Islet of Langerhans (tissue), 1 donor: ENCODE results near the gene DHX8.
"Not testable (repeated sequence)": the region's sequence is repeated elsewhere in the genome, so short reads cannot be mapped to it uniquely, and the experiment has no call there.

Experiments
- FAIRE-seq: peaks from one replicate; lab custom pipeline; 2011; peaks lifted over from hg19 to GRCh38; lab: Jason Lieb, UNC

The DHX8 gene

GRCh38 chr17:43462569-43462968, 21.2 kb upstream of the DHX8 start:
- FAIRE-seq, result not testable (repeated sequence)

DNA sequence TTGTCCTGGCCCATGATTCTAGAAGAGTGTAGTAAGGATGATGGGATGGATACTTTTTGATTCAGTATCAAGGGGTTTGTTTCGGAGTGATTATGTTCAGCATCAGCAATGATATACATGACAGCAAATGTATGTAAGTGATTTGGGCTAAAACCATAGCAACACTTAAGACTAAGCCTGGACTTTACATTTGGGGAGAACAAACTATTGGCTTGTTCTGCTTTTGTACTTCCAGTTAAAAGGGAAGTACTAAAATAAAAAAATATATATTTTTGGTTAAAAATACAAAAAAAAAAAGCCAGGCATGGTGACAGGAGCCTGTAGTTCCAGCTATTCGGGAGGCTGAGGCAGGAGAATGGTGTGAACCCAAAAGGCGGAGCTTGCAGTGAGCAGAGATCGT, 20.5 kb upstream of the DHX8 start:
- FAIRE-seq, result no peak

DNA sequence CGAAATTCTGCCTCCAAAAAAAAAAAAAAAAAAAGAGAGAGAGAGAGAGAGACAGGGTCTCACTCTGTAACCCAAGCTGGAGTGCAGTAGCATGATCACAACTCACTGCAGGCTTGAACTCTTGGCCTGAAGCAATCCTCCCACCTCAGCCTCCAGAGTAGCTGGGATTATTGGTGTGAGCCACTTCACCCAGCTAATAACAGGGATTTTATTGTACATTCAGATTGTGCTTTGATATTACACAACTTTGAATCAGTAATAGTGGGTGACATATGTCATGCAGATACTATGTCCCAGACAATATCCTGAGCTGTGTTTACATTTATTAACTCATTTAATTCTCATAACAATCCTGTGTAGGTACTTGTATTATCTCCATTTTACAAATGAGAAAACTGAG, 19.7 kb upstream of the DHX8 start:
- FAIRE-seq, result no peak

DNA sequence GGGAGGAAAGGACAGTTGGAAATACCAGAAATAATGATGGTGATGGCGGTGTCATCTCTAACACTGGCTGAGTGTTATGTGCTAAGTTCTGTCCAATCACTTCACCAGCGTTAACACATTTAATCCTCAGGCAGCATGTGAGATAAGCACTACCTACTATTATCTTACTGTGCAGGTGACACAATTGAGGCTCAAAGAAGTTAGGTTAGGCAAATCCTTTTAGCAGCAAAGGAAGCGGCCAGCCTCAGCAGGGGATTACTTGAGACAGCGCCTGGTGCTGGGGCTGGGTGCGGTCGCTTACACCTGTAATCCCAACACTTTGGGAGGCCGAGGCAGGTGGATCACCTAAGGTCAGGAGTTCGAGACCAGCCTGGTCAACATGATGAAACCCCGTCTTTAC, 18.7 kb upstream of the DHX8 start:
- FAIRE-seq, result no peak

DNA sequence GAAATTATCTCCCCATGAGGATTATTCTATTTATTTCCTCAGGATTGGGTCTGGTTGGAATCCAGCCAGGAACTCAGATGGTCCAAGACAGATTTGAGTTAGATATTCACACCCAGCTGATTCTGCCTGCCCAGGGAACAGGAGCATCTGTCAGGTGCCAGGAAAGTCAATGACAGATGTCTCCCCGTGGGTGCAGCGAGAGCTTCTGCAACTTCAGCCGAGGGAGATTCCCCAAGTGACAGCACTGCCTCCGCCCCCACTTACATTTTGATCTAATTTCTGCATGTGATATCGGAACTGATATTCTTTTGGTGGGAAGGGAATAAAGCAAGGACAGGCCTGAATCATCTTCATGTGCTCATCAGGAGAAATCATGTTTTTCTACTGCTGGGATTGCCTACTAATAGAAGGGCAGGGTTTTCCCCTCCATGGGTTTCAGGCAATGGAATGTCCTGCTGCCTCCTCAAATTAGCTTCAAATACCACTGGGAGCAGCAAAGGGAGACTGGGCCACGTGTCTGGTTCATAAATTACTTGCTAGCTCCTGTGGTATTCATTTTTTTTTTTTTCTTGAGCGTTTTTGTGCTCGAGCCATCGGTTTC, 15.7 kb upstream of the DHX8 start:
- FAIRE-seq, result no peak

DNA sequence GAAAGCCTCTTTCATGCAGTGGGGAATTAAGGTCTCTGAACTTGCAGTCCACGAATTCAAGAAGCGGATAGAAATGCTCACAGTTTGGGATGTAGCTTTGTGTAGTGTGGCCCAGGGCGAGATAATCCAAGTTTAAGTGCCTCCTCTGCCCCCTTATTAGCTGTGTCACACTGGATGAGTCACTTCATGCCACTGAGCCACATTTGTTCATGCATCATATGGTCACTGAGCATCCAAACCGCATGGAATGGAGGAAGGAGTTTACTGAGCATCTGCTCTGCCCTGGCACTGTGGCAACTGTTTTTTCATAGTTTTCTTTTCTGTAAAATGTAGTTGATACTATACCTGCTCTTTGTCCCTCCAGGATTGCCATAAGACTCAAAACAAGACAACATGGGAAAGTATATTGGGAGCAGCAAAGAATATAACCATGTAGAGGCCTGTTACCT, 15.1 kb upstream of the DHX8 start:
- no peak for FAIRE-seq

DNA sequence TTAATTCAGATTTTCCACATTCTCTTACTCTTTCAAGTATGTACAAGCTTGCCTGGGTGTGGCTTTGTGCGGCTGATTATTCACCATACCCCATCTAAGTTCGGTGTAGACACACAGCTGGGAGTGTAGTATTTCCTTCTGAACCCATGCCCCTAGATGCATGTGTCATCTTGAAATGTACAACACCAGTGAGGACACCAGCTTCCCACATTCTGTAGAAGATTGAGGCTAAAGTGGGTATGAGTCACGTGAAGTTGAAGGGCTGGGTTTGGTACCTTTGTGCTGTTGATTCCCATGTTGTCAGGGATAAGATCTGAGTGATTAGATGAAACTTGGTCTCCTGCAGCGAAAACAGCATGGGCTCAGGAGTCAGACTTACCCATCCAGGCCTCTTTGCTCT, 14.6 kb upstream of the DHX8 start:
- no peak for FAIRE-seq

- FAIRE-seq, result no peak
Measured at GRCh38 chr17:43471585-43472160, 12.1 kb upstream of the DHX8 start.

- FAIRE-seq, result no peak
Measured at GRCh38 chr17:43475494-43476089, 8.2 kb upstream of the DHX8 start.

GRCh38 chr17:43476306-43476705, 7.5 kb upstream of the DHX8 start:
- not testable (repeated sequence) for FAIRE-seq

DNA sequence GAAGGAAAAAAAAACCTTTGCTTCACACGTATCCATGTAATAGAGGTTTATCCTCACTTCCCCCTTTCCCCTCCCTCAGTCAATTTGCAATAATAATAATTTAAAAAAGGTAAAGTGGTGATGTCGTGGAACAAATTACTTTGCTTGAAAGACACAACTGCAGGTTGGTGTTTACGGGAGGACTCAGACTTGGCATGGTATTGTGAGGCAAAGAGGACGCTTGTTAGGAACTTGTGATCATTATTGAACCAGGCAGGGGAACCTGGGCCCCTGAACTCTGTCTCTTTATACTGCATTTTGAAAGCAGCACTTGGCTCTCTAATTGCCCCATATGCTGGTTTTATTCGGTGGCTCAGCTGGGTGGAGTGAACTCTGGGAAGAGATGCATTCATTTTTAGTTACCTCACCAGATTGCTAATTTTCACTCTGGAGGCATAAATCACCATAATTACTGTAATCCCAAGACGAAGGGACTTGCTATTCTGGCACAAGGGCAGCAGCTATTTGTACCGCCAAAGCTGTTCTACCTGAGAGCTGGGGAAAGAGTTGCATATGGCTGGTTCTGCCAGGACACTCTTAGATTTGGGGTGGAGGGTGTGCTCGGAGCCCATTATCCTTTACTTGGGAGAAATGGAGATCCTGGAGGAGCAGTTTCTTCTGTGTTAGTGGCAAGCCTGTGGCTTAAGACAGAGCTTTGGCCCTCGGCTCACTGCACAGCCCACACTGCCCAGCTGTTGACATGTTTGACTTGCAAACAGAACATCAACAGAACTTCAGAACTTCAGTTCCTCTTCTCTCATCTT, 5.7 kb upstream of the DHX8 start:
- no peak for FAIRE-seq

- FAIRE-seq, result no peak
Measured at GRCh38 chr17:43479948-43480347, 3.8 kb upstream of the DHX8 start.

DNA sequence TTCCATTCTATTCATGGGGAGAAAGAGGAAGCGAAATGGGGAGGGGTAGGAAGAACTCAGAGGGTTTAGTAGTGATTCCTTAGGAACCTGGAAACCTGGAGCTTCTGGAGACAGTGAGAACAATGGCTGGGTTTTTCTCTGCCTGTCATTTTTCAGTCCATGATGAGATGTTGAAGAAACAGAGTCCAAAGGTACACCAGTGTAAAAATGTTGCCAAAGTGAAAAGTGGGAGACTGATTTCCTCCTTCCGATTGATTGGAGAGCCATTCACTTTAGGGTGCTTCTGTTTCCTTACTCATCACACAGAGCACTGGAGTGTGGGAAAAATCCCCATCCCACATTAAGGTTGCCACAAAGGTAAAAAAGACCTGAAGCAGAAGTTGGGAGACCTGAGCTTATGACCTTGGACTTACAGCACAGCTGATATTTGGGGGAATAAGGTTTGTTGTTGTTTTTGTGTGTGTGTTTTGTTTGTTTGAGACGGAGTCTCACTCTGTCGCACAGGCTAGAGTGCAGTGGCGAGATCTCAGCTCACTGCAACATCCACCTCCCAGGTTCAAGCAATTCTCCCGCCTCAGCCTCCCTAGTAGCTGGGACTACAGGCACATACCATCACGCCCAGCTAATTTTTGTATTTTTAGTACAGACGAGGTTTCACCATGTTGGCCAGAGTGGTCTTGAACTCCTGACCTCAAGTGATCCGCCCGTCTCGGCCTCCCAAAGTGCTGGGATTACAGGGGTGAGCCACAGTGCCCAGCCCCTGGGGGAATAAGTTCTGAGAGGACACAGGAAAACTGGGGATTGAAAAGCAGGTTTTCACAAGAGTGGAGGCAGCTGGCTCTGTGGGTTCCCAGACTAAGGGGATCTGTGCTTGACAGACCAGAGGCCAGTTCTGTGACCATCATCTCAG, 1.4 kb upstream of the DHX8 start:
- no peak for FAIRE-seq

DNA sequence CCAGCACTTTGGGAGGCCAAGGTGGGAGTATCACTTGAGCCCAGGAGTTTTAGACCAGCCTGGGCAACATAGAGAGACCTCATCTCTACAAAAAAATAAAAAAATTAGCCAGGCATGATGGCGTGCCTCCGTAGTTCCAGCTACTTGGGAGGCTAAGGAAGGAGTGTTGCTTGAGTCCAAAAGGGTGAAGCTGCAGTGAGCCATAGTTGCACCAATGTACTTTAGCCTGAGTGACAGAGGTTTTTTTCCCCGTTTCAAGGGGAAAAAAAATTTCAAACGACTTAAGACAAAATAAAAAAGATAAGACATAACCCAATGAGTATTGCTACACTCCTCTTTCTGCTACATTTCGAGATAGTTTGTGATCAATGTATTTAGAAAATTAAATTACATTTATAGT, 6.8 kb downstream of the DHX8 start:
- no peak for FAIRE-seq

DNA sequence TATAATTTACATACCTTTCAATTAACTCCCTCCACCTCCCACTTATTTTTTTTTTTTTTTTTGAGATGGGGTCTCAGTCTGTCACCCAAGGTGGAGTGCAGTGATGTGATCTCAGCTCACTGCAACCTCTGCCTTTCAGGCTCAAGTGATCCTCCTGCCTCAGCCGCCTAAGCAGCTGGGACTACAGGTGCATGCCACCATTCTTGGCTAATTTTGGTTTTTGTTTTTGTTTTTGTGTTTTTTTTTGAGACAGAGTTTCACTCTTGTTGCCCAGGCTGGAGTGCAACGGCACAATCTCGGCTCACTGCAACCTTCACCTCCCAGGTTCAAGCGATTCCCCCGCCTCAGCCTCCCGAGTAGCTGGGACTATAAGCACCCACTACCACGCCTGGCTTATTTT, 25.7 kb downstream of the DHX8 start:
- FAIRE-seq, result not testable (repeated sequence)

DNA sequence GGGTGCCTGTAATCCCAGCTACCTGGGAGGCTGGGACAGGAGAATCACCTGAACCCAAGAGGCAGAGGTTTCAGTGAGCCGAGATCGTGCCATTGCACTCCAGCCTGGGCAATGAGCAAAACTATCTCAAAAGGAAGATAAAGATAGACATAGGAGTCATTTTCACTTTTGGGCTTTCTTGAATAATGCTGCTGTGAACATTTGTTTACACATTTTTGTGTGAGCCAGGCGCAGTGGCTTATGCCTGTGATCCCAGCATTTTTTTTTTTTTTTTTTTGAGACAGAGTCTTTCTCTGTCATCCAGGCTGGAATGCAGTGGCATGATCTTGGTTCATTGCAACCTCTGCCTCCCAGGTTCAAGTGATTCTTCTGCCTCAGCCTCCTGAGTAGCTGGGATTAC, 27.4 kb downstream of the DHX8 start:
- not testable (repeated sequence) for FAIRE-seq

GRCh38 chr17:43515656-43516055, 31.9 kb downstream of the DHX8 start:
- FAIRE-seq, result no peak

GRCh38 chr17:43517161-43517560, 33.4 kb downstream of the DHX8 start:
- no peak for FAIRE-seq

DNA sequence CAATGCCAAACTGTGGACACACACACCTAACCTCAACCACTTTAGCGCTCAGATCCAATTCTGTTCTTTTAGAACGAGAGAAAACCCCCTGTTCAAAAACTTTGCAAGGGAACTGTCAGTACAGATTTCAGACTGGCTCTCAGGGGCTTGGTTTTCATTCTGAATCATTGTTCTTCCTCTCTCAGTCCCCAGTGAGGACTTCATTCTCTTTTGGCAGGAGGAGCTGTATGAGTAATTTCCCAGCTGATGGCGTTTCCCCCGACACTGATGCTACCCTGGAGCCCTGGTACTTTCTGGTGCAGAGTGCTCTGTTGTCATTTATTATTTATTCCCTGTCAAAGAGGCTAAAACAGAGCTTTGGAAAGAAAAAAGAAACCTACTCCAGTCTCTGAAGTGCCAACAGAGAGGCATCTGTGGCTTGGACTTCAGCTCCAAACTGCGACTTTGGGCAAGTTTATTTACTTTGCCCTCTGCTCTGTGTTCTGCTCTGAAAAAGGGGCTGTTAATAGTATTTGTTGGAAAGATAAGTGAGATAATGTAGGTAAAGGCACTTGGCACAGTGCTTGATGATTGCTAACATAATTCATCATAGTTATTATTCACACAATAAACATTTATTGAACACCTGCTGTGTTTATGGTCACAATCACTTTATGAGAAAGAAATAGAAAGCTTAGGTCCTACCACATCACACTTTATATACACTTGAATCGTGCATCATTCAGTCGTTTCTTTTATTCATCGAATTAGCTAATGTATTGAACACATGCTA, 34.0 kb downstream of the DHX8 start:
- no peak for FAIRE-seq

- no peak for FAIRE-seq
Measured at GRCh38 chr17:43521389-43521788, 37.6 kb downstream of the DHX8 start.

DNA sequence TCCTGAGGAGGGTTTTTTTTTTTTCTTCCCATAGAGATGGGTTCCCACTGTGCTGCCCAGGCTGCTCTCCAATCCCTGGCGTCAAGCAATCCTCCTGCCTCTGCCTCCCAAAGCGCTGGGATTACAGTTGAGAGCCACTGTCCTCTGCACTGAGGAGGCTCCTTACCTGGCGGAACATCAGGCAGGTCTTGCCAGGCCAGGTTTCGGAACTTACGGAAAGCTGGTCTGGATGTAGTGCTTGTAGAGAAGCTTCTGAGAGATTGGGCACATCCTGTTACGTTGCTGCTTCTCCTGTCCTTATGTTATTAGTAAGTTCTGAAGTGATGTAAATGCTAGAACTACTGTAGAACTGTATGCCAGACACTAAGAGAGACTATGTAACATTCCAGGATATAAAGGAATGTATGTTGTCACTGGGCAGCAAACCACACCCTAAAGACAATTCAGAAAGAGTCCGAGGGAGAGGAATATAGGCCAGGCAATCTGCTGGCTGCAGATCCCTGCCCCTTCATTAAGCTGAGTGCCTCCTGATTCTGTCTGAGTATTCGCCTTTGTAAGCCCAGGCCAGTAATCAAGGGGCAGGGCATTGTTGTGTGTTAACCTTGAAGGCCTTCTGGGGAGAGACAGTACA, 41.3 kb downstream of the DHX8 start:
- FAIRE-seq, result no peak
